Transverse colon (tissue), 4 donors: ENCODE results near the gene DOHH. TPM values are rescaled to one million over a fixed set of nuclear protein-coding genes. Genes with fewer than 3 reads are reported as not detected.

Experiments
- DNase-seq: peaks from one replicate; pipeline ENCODE4 v3.0.0-alpha.2; 2019
- H3K27ac ChIP-seq, 4 donors: fragments of 200-600 bp; sonication (generic); 2 replicates each; pipeline ENCODE4 v1.5.1; 2016 to 2018; ENCODE audit warnings: inconsistent platforms in 4 of 4
- H3K27me3 ChIP-seq: fragments of 200-600 bp; sonication (generic); 2 replicates; pipeline ENCODE4 v1.5.1; 2017; ENCODE audit warnings: inconsistent platforms
- H3K36me3 ChIP-seq, 4 donors: fragments of 200-600 bp; sonication (generic); 2 replicates each; pipeline ENCODE4 v1.5.1; 2017 to 2019; ENCODE audit warnings: inconsistent platforms in 4 of 4
- H3K4me1 ChIP-seq, 4 donors: fragments of 200-600 bp; sonication (generic); 2 replicates each; pipeline ENCODE4 v1.5.1; 2017 to 2020; ENCODE audit warnings: inconsistent platforms in 4 of 4
- H3K4me3 ChIP-seq, 4 donors: fragments of 200-600 bp; sonication (generic); 1 replicate in 1 of 4; 2 replicates in 3 of 4; pipeline versions ENCODE4 v1.5.1 to v1.6.1; 2017 to 2019; ENCODE audit warnings: inconsistent platforms in 4 of 4
- H3K9me3 ChIP-seq, 2 donors: fragments of 200-600 bp; sonication (generic); 2 replicates each; pipeline ENCODE4 v1.5.1; 2017 to 2019; ENCODE audit warnings: inconsistent platforms in 2 of 2
- CTCF ChIP-seq, 5 experiments: fragments of 200-600 bp in 3 of 5; fragments of 450-650 bp in 2 of 5; sonication (generic) in 3 of 5; IDR thresholded peaks; 1 replicate in 2 of 5; 2 replicates in 3 of 5; pipeline ENCODE4 v1.5.1; 2016 to 2017; ENCODE audit warnings: antibody characterized with exemption in 5 of 5, inconsistent platforms in 3 of 5, mild to moderate bottlenecking in 2 of 5, moderate library complexity in 1 of 5
- EP300 ChIP-seq: sonication (generic); formaldehyde crosslinking; IDR thresholded peaks from one replicate; pipeline ENCODE4 v1.6.1; 2017; ENCODE audit warnings: antibody characterized with exemption, low read depth
- POLR2A ChIP-seq: fragments of 450-650 bp; IDR thresholded peaks from one replicate; pipeline ENCODE4 v1.6.1; 2016; ENCODE audit warnings: antibody characterized with exemption, mild to moderate bottlenecking, moderate library complexity
- POLR2AphosphoS5 ChIP-seq, 3 donors: sonication (generic); formaldehyde crosslinking; IDR thresholded peaks; one replicate each; pipeline ENCODE4 v1.6.1; 2016; ENCODE audit warnings: antibody characterized with exemption in 3 of 3
- WGBS, 2 donors: methylation state at CpG; one replicate each; pipeline ENCODE4 v1.1.5; 2018; ENCODE audit warnings: low coverage in 1 of 2; 5-methylcytosine and 5-hydroxymethylcytosine counted together
- in situ Hi-C, 4 donors: fragments of 200-750 bp; cut with MboI; loops; one replicate each; pipeline versions ENCODE4 v1.15.0 to v1.15.1; 2017; ENCODE audit warnings: low sequenced_read_pairs in 3 of 4, low pct_ligation_motif_present in 1 of 4, low pct_unique_long_range_greater_than_20kb in 1 of 4
- intact Hi-C: fragments of 100-400 bp; cut with DNase I; formaldehyde crosslinking; loops from one replicate; pipeline ENCODE4 v1.15.1; 2023; ENCODE audit warnings: low total_unique reads
- total RNA-seq, 4 donors: library from RNA; depleted of rRNA; stranded (reverse); fragments of >200 nt; gene quantifications; one replicate each; pipeline ENCODE4 v1.1.0, GENCODE V29; 2016

Gene DOHH
- total RNA-seq, 4 donors from 2014 or later: 7.2 to 13.5 (median 10.8) TPM

DNA sequence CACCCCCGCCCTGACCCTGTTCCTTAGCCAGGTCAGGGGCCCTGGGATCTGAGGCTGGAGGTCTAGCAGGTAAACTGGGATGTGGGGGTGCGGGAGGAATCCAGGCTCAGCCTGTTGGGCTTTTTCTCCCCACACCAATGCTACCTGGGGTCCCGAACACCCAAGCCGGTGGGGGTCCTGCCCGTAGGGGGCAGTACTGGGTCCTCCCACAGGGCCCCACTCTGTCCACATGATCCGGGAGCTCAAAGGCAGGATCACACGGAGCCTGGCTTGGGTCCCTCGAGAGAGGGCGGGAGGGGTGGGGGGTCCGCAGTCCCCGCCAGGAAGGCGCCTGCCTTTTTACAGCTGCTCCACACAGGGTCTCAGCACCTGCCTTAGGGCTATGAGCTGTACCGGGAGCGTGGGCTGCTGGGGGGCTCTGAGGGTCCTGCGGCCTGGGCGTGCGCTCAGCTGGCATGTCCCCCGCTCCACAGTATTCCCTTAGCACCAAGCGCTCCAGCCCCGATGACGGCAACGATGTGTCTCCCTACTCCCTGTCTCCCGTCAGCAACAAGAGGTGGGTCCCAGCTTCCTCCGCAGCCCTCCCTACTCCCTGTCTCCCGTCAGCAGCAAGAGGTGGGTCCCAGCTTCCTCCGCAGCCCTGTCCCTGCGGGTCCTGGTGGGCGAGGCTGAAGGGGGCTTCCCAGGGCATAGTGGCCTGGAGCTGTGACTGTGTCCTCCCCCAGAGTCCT lies 26.2 kb upstream of the DOHH start:
- peaks cover 0 to 42% (median 12%) of the 10 kb centered on the region in 4 donors for H3K36me3 ChIP-seq
- DNase-seq: no peak

GRCh38 chr19:3524904-3525451 lies 24.5 kb upstream of the DOHH start:
- intact Hi-C loops: no loop called here
- Histone ChIP-seq H3K36me3 (peaks cover 0 to 31% (median 11%) of the 10 kb centered on the region in 4 donors), H3K27ac (no peak overlapping the region), H3K4me1 (peaks cover 0 to 3% (median 0%) of the 10 kb centered on the region in 4 donors), H3K4me3 (no peak overlapping the region), H3K9me3 (no peaks in the 10 kb centered on the region), H3K27me3 (no peaks in the 10 kb centered on the region)
- WGBS, 2 donors: 93% methylated on average over 20 of the region's 20 CpGs; no CpG with 5 or more reads in 1 of the 2 donors
- no peak for TF ChIP-seq POLR2A
- no peak for TF ChIP-seq POLR2AphosphoS5 (IDR thresholded peaks at IDR 0.05)
- no peak for TF ChIP-seq CTCF (IDR thresholded peaks at IDR 0.05)
- no peak for TF ChIP-seq EP300
- in situ Hi-C loops: no loop called here
- no peak for DNase-seq

More for the DNA sequence above, 26.2 kb upstream of the DOHH start:
- 96% methylated on average over 19 of the region's 28 CpGs; no CpG with 5 or more reads in 1 of the 2 donors for WGBS, 2 donors
- Histone ChIP-seq H3K9me3 (no peaks in the 10 kb centered on the region), H3K4me3 (no peak overlapping the region), H3K4me1 (no peaks in the 10 kb centered on the region), H3K27me3 (no peaks in the 10 kb centered on the region), H3K27ac (no peak overlapping the region)
- in situ Hi-C loops (no loop called here), intact Hi-C loops (loop anchor here (2.0 kb wide), 1 partner anchor 14 kb away; no protein-coding TSS in a partner anchor)
- no peak for TF ChIP-seq EP300
- TF ChIP-seq POLR2A: no peak

DNA sequence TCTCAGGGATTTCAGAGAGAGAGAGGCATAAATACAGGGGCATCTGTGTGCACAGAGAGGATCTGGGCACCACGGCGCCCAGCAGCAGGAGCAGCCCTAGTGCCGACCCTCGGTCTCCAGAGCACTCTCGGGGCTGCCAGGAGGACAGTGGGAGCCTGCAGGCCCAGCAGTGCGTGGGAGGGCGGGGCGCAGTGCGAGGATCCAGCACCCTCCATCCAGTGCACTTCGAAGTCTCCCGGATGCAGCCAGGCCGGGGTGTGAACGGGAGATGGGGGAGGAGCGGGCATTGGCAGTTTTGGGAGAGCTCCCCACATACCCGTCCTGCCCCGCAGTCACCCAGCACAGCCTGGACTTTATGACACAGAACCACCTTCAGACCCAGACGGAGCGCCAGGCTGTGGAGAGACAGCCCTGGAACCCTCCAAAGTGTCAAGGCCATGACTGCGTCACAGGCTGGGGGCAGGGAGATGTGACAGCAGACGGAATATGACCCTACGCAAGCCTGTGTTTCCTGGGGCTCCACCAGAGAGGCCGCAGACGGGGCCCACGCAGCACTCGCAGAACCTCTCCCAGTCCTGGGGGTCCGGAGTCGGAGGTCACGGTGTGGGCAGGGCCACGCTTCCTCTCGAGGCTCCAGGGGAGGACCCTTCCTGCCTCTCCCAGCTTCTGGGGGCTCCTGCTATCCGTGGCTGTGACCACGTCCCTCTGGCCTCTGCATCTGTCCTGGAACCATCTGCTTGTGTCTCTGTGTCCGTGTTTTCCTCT lies 23.8 kb upstream of the DOHH start:
- TF ChIP-seq POLR2AphosphoS5 (IDR thresholded peaks at IDR 0.05): no peak
- no peak for TF ChIP-seq CTCF (IDR thresholded peaks at IDR 0.05)
- TF ChIP-seq EP300: no peak
- TF ChIP-seq POLR2A: no peak
- in situ Hi-C loops (no loop called here), intact Hi-C loops (no loop called here)

DNA sequence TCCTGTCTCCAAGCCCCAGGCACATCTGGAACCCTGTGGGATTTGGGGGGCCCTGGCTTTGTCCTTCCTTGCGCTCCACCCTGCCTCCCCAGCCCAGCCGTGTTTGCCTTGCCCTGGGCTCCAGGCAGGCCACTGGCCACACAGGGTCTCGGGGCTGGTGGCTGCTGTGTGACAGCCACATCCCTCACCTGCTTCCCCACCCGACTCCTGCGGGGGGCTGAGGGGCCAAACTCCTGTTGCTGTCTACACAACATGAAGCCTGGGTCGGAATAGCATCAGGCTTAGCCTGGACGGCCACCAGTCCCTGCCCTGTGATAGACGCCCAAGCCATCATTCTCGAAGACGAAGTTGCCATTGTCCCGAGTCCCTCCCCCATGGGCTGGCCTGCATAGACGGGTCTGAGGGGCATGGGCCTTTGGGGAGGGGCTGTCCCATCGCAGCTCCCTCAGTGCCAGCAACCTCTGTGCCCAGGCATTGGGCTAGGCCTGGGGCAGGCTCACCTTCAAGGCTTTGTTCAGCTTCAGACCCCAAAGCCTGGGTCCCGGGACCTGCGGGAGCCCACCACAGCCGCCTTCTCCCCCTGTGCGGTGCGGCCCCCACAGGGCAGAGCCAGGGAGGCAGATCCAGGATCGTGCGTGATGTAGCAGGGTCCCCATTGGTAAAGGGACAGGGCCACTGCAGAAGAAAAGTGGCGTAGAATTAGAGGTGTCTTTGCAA lies 23.0 kb upstream of the DOHH start:
- peaks cover 0 to 31% (median 11%) of the 10 kb centered on the region in 4 donors for H3K36me3 ChIP-seq
- no peaks in the 10 kb centered on the region for H3K9me3 ChIP-seq
- H3K4me1 ChIP-seq: peaks cover 0 to 3% (median 0%) of the 10 kb centered on the region in 4 donors
- H3K27me3 ChIP-seq: no peaks in the 10 kb centered on the region
- no peak for DNase-seq
- H3K27ac ChIP-seq: no peak overlapping the region
- in situ Hi-C loops (no loop called here), intact Hi-C loops (no loop called here)
- H3K4me3 ChIP-seq: no peak overlapping the region
- 92% methylated on average over 19 of the region's 21 CpGs; no CpG with 5 or more reads in 1 of the 2 donors for WGBS, 2 donors
- TF ChIP-seq EP300 (no peak), POLR2AphosphoS5 (IDR thresholded peaks at IDR 0.05) (no peak), CTCF (IDR thresholded peaks at IDR 0.05) (no peak), POLR2A (no peak)

More for the DNA sequence above, 23.8 kb upstream of the DOHH start:
- WGBS, 2 donors: 88 to 92% methylated on average over 3 to 33 of the region's 33 CpGs
- Histone ChIP-seq H3K36me3 (peaks cover 0 to 31% (median 11%) of the 10 kb centered on the region in 4 donors), H3K4me3 (no peak overlapping the region), H3K9me3 (no peaks in the 10 kb centered on the region), H3K27ac (no peak overlapping the region), H3K4me1 (peaks cover 0 to 3% (median 0%) of the 10 kb centered on the region in 4 donors), H3K27me3 (no peaks in the 10 kb centered on the region)
- no peak for DNase-seq
